ENCODE results near the gene RAPGEF4. TPM values are rescaled to one million over a fixed set of nuclear protein-coding genes. Genes with fewer than 3 reads are reported as not detected.
"Not testable (repeated sequence)": the region's sequence is repeated elsewhere in the genome, so short reads cannot be mapped to it uniquely, and the experiment has no call there.

The RAPGEF4 gene
- polyA plus RNA-seq, 1 donor: 9.4 TPM

- peaks cover 15% of the 10 kb centered on the region for H3K4me1 ChIP-seq (ENCODE audit: control insufficient read depth, insufficient read depth, low read length)
- no peak overlapping the region for H3K4me3 ChIP-seq (ENCODE audit: low read length)
- DNase-seq: no peak
- no peaks in the 10 kb centered on the region for H3K27me3 ChIP-seq (ENCODE audit: control insufficient read depth, insufficient read depth, low read length)
- WGBS (ENCODE audit: insufficient coverage, low lambda C conversion rate): 80% methylated on average over 1 of the region's 4 CpGs
- H3K36me3 ChIP-seq (ENCODE audit: control insufficient read depth, insufficient read depth, low read length): no peaks in the 10 kb centered on the region
- H3K27ac ChIP-seq (ENCODE audit: low read length): no peak overlapping the region
- H3K9me3 ChIP-seq (ENCODE audit: control insufficient read depth, low read depth, low read length): no peaks in the 10 kb centered on the region
Observed at GRCh38 chr2:173032032-173032431, 296.4 kb downstream of the RAPGEF4 start.

GRCh38 chr2:173033084-173033483, 297.4 kb downstream of the RAPGEF4 start:
- H3K27ac ChIP-seq (ENCODE audit: low read length): no peak overlapping the region
- peaks cover 10% of the 10 kb centered on the region for H3K4me1 ChIP-seq (ENCODE audit: control insufficient read depth, insufficient read depth, low read length)
- DNase-seq: no peak
- no peaks in the 10 kb centered on the region for H3K9me3 ChIP-seq (ENCODE audit: control insufficient read depth, low read depth, low read length)
- H3K27me3 ChIP-seq (ENCODE audit: control insufficient read depth, insufficient read depth, low read length): no peaks in the 10 kb centered on the region
- WGBS (ENCODE audit: insufficient coverage, low lambda C conversion rate): 100% methylated on average over 3 of the region's 3 CpGs
- no peaks in the 10 kb centered on the region for H3K36me3 ChIP-seq (ENCODE audit: control insufficient read depth, insufficient read depth, low read length)
- H3K4me3 ChIP-seq (ENCODE audit: low read length): no peak overlapping the region

DNA sequence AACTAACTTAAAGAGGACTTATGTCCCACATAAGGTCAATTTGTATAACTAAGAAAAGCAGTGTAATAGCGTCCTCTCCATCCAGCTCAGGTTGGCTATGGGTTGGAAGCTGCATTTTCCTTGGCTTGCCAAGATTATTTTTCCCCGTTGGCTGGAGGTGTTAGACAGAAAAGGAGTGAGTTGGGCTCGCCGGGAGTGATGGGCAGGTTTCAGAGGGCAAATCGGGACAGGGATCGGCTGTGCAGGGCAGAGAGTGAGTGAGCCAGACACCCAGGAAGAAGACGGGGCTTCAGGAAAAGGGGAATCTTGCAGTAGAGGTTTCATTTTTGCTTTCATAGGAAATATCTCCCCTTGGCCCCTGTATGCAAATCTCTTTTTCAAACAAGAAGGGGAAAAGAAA, 298.5 kb downstream of the RAPGEF4 start:
- Histone ChIP-seq H3K4me3 (ENCODE audit: low read length) (no peak overlapping the region), H3K4me1 (ENCODE audit: control insufficient read depth, insufficient read depth, low read length) (peaks cover 2% of the 10 kb centered on the region), H3K27me3 (ENCODE audit: control insufficient read depth, insufficient read depth, low read length) (no peaks in the 10 kb centered on the region), H3K9me3 (ENCODE audit: control insufficient read depth, low read depth, low read length) (no peaks in the 10 kb centered on the region), H3K27ac (ENCODE audit: low read length) (no peak overlapping the region), H3K36me3 (ENCODE audit: control insufficient read depth, insufficient read depth, low read length) (no peaks in the 10 kb centered on the region)
- DNase-seq: no peak
- WGBS (ENCODE audit: insufficient coverage, low lambda C conversion rate): 93% methylated on average over 3 of the region's 7 CpGs

DNA sequence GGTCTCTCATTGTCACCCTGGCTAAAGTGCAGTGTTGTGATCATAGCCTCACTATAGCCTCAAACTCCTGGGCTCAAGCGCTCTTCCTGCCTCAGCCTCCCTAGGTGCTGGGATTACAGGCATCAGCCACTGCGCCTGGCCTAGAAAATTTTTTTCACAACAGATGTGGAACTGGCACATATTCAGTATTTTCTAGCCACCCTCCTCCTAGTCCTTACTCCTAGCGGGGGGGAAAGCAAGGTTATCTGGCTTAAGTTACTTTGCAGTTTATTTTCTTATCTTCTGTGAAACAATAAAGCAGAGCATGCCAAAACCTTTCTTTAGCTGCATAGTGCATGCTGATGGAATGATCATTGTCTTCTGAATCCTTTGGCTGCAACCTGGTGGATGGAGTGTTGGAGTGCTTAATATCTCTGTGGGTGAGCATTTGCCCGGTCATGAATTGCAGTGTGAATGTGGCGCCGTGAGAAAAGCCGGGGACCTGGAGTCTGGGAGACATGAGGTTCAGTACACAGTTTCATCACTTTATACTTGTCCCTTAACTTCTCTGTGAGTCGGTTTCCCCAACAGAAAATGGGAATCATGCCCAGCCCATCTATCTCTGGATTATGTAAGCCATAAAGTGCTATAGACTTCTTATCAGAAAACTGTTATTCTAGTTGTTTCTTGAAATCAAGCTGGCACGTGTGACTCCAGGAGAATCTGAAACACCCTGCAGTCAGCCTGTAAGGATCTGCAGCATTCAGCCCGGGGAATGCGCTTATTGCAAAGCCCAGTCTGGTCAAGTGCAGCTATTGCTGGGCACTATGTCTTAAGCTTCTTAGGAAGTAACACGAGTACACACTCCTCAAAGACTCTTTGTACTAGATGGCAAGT, 301.8 kb downstream of the RAPGEF4 start:
- Histone ChIP-seq H3K4me1 (ENCODE audit: control insufficient read depth, insufficient read depth, low read length) (no peaks in the 10 kb centered on the region), H3K36me3 (ENCODE audit: control insufficient read depth, insufficient read depth, low read length) (no peaks in the 10 kb centered on the region), H3K27ac (ENCODE audit: low read length) (no peak overlapping the region), H3K27me3 (ENCODE audit: control insufficient read depth, insufficient read depth, low read length) (no peaks in the 10 kb centered on the region), H3K9me3 (ENCODE audit: control insufficient read depth, low read depth, low read length) (no peaks in the 10 kb centered on the region), H3K4me3 (ENCODE audit: low read length) (no peak overlapping the region)
- DNase-seq: no peak
- WGBS (ENCODE audit: insufficient coverage, low lambda C conversion rate): 80% methylated on average over 1 of the region's 12 CpGs

GRCh38 chr2:173038257-173038656, 302.6 kb downstream of the RAPGEF4 start:
- not testable (repeated sequence) for H3K4me1 ChIP-seq (ENCODE audit: control insufficient read depth, insufficient read depth, low read length); H3K27me3 ChIP-seq (ENCODE audit: control insufficient read depth, insufficient read depth, low read length); H3K36me3 ChIP-seq (ENCODE audit: control insufficient read depth, insufficient read depth, low read length); H3K27ac ChIP-seq (ENCODE audit: low read length); DNase-seq; H3K9me3 ChIP-seq (ENCODE audit: control insufficient read depth, low read depth, low read length); H3K4me3 ChIP-seq (ENCODE audit: low read length)
- 100% methylated on average over 1 of the region's 2 CpGs for WGBS (ENCODE audit: insufficient coverage, low lambda C conversion rate)

DNA sequence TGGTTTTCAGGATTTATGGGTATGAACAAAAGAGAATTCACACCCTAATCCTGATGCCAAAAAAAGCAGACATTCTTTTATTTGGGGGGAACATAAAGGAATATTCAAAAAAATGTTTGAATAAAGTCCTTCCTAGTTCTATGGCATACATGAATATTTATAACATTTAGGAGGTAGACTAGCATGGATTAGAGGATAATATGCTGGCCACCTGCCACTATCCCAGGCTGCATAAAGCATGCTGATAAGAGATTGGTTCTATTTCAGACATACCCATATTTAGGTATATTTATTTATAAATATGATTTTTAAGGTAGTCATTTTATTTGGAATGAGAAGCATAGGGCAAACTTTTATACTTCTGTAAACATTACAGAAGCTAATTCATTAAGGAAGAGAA, 305.1 kb downstream of the RAPGEF4 start:
- Histone ChIP-seq H3K4me1 (ENCODE audit: control insufficient read depth, insufficient read depth, low read length) (peaks cover 6% of the 10 kb centered on the region), H3K4me3 (ENCODE audit: low read length) (no peak overlapping the region), H3K9me3 (ENCODE audit: control insufficient read depth, low read depth, low read length) (no peaks in the 10 kb centered on the region), H3K27me3 (ENCODE audit: control insufficient read depth, insufficient read depth, low read length) (no peaks in the 10 kb centered on the region), H3K27ac (ENCODE audit: low read length) (no peak overlapping the region), H3K36me3 (ENCODE audit: control insufficient read depth, insufficient read depth, low read length) (no peaks in the 10 kb centered on the region)
- no peak for DNase-seq

- no peak for DNase-seq
- no CpG with 5 or more reads among the region's 8 CpGs for WGBS (ENCODE audit: insufficient coverage, low lambda C conversion rate)
- peaks cover 19% of the 10 kb centered on the region for H3K4me1 ChIP-seq (ENCODE audit: control insufficient read depth, insufficient read depth, low read length)
- no peak overlapping the region for H3K27ac ChIP-seq (ENCODE audit: low read length)
- H3K27me3 ChIP-seq (ENCODE audit: control insufficient read depth, insufficient read depth, low read length): no peaks in the 10 kb centered on the region
- H3K9me3 ChIP-seq (ENCODE audit: control insufficient read depth, low read depth, low read length): no peaks in the 10 kb centered on the region
- H3K36me3 ChIP-seq (ENCODE audit: control insufficient read depth, insufficient read depth, low read length): no peaks in the 10 kb centered on the region
- H3K4me3 ChIP-seq (ENCODE audit: low read length): no peak overlapping the region
Observed at GRCh38 chr2:173043476-173043875, 307.8 kb downstream of the RAPGEF4 start.

DNA sequence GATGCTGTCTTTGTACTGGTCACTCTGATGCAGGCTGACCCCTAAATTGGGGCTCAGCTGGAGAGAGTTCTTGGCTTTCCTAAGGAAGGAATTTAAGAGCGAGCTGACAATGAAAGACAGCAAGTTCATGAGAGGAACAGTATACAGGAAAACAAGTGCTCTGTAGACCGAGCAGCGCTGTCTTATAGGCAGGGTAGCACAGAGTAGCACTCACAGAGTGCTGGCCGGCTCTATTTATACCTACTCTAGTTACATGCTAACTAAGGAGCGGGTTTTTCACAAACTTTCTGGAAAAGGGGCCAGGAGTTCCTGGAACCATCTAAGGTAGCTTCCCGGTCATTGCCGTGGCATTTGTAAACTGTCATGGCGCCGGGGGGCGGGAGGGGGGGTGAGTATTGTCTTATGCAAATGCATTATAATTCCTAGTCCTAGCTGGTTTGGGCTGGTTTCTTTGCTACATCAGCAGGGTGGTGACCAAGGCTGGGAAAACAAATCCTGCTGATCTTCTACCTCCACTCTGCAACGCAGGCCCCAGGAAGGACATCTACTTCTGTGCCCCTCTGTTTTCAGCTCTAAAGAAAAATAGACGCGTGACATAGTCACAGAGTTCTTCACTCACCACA, 308.4 kb downstream of the RAPGEF4 start:
- Histone ChIP-seq H3K4me1 (ENCODE audit: control insufficient read depth, insufficient read depth, low read length) (peaks cover 21% of the 10 kb centered on the region), H3K9me3 (ENCODE audit: control insufficient read depth, low read depth, low read length) (no peaks in the 10 kb centered on the region), H3K27me3 (ENCODE audit: control insufficient read depth, insufficient read depth, low read length) (no peaks in the 10 kb centered on the region), H3K27ac (ENCODE audit: low read length) (no peak overlapping the region), H3K4me3 (ENCODE audit: low read length) (no peak overlapping the region), H3K36me3 (ENCODE audit: control insufficient read depth, insufficient read depth, low read length) (no peaks in the 10 kb centered on the region)
- no peak for DNase-seq
- 91% methylated on average over 4 of the region's 13 CpGs for WGBS (ENCODE audit: insufficient coverage, low lambda C conversion rate)

DNA sequence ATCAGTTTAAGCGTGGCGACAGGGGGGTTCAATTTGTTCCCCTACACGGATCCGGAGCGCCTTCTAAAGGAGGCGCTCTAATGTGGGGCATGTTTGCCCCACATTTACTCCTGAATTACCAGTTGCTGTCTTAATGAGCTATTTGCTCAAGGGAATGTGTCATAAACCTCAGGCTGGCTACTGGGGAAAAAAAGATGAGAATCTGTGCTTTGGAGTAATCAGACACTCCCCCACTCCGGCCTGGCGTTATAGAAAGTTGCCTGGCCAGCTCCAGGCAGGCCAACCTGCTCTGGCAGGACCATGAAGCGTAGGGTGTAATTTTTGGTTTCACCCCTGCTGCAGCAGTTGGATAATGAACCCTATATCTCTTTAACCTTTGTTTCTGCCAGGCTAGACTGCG, 309.0 kb downstream of the RAPGEF4 start:
- WGBS (ENCODE audit: insufficient coverage, low lambda C conversion rate): 63% methylated on average over 2 of the region's 10 CpGs
- DNase-seq: no peak
- H3K9me3 ChIP-seq (ENCODE audit: control insufficient read depth, low read depth, low read length): no peaks in the 10 kb centered on the region
- no peak overlapping the region for H3K27ac ChIP-seq (ENCODE audit: low read length)
- H3K4me3 ChIP-seq (ENCODE audit: low read length): no peak overlapping the region
- H3K36me3 ChIP-seq (ENCODE audit: control insufficient read depth, insufficient read depth, low read length): no peaks in the 10 kb centered on the region
- H3K27me3 ChIP-seq (ENCODE audit: control insufficient read depth, insufficient read depth, low read length): no peaks in the 10 kb centered on the region
- H3K4me1 ChIP-seq (ENCODE audit: control insufficient read depth, insufficient read depth, low read length): peaks cover 24% of the 10 kb centered on the region

- 94% methylated on average over 2 of the region's 2 CpGs for WGBS (ENCODE audit: insufficient coverage, low lambda C conversion rate)
- Histone ChIP-seq H3K4me3 (ENCODE audit: low read length) (no peak overlapping the region), H3K27ac (ENCODE audit: low read length) (no peak overlapping the region), H3K27me3 (ENCODE audit: control insufficient read depth, insufficient read depth, low read length) (no peaks in the 10 kb centered on the region), H3K4me1 (ENCODE audit: control insufficient read depth, insufficient read depth, low read length) (peaks cover 29% of the 10 kb centered on the region), H3K36me3 (ENCODE audit: control insufficient read depth, insufficient read depth, low read length) (no peaks in the 10 kb centered on the region), H3K9me3 (ENCODE audit: control insufficient read depth, low read depth, low read length) (no peaks in the 10 kb centered on the region)
- no peak for DNase-seq
Observed at GRCh38 chr2:173045181-173045580, 309.5 kb downstream of the RAPGEF4 start.

DNA sequence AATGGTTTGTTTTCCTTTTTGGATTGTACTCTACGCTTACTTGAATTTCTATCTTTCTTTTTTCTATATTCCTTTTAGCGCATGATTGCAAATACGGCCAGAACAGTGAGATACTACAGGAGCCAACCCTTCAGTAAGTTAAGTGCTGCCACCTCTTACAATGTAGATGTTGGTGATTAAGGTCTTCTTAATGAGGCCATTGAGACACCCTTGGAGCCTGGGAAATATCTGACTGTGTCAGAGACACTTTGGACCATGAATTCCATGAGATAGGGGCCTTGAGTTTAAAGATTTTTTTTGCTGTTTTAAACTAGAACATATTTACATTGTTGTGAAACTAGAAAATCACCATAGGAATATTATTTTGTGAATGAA, 312.9 kb downstream of the RAPGEF4 start:
- 40% methylated on average over 1 of the region's 3 CpGs for WGBS (ENCODE audit: insufficient coverage, low lambda C conversion rate)
- DNase-seq: peak in 1 of 2 donors; percentile 54
- peaks cover 41% of the 10 kb centered on the region for H3K4me1 ChIP-seq (ENCODE audit: control insufficient read depth, insufficient read depth, low read length)

More for the DNA sequence above, 312.9 kb downstream of the RAPGEF4 start:
- H3K27me3 ChIP-seq (ENCODE audit: control insufficient read depth, insufficient read depth, low read length): no peaks in the 10 kb centered on the region
- no peaks in the 10 kb centered on the region for H3K9me3 ChIP-seq (ENCODE audit: control insufficient read depth, low read depth, low read length)
- no peak overlapping the region for H3K4me3 ChIP-seq (ENCODE audit: low read length)
- peak overlapping the region; percentile 89 for H3K27ac ChIP-seq (ENCODE audit: low read length)
- no peaks in the 10 kb centered on the region for H3K36me3 ChIP-seq (ENCODE audit: control insufficient read depth, insufficient read depth, low read length)
